Neural cell (in vitro differentiated cells): ENCODE measurements around the gene SLC4A3.

Source experiments
- POLR2AphosphoS5 ChIP-seq: IDR thresholded peaks from 2 replicates; pipeline ENCODE4 v1.6.1; 2012
- TAF1 ChIP-seq: IDR thresholded peaks from 2 replicates; pipeline ENCODE4 v1.6.1; 2012; ENCODE audit warnings: low read depth
- TF ChIP-seq, protein P1 (sequence below): IDR thresholded peaks from 2 replicates; pipeline ENCODE4 v1.6.1; 2012; ENCODE audit warnings: borderline replicate concordance
- TF ChIP-seq, protein P2 (sequence below): fragments of 450-650 bp; IDR thresholded peaks from 2 replicates; pipeline ENCODE4 v1.5.1; 2014; ENCODE audit warnings: antibody characterized with exemption, mild to moderate bottlenecking, moderate library complexity; ENCODE audit not compliant: poor library complexity, severe bottlenecking

DNA sequence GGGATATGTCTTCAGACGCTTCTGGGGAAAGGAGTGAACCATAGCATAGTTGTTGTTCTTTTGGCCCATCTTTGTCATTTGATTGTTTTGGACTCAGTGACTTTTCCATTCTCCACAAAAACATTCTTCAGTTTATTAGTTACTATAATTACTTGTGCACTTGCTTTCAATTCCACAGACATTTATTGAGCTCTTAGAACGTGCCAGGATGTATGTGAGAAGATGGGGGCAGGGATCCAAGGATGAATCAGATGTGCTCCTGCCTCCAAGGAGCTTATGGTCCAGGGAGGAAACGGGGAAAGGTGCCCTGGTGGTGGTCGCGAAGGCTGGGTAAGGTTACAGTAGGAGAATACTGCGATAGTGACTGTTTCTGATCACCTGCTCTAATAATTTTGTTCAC is 6.9 kb upstream of the SLC4A3 start:
- TF ChIP-seq POLR2AphosphoS5 (no peak), TAF1 (no peak)
- TF ChIP-seq, protein P1, sequence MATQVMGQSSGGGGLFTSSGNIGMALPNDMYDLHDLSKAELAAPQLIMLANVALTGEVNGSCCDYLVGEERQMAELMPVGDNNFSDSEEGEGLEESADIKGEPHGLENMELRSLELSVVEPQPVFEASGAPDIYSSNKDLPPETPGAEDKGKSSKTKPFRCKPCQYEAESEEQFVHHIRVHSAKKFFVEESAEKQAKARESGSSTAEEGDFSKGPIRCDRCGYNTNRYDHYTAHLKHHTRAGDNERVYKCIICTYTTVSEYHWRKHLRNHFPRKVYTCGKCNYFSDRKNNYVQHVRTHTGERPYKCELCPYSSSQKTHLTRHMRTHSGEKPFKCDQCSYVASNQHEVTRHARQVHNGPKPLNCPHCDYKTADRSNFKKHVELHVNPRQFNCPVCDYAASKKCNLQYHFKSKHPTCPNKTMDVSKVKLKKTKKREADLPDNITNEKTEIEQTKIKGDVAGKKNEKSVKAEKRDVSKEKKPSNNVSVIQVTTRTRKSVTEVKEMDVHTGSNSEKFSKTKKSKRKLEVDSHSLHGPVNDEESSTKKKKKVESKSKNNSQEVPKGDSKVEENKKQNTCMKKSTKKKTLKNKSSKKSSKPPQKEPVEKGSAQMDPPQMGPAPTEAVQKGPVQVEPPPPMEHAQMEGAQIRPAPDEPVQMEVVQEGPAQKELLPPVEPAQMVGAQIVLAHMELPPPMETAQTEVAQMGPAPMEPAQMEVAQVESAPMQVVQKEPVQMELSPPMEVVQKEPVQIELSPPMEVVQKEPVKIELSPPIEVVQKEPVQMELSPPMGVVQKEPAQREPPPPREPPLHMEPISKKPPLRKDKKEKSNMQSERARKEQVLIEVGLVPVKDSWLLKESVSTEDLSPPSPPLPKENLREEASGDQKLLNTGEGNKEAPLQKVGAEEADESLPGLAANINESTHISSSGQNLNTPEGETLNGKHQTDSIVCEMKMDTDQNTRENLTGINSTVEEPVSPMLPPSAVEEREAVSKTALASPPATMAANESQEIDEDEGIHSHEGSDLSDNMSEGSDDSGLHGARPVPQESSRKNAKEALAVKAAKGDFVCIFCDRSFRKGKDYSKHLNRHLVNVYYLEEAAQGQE = no peak
- TF ChIP-seq, protein P2, sequence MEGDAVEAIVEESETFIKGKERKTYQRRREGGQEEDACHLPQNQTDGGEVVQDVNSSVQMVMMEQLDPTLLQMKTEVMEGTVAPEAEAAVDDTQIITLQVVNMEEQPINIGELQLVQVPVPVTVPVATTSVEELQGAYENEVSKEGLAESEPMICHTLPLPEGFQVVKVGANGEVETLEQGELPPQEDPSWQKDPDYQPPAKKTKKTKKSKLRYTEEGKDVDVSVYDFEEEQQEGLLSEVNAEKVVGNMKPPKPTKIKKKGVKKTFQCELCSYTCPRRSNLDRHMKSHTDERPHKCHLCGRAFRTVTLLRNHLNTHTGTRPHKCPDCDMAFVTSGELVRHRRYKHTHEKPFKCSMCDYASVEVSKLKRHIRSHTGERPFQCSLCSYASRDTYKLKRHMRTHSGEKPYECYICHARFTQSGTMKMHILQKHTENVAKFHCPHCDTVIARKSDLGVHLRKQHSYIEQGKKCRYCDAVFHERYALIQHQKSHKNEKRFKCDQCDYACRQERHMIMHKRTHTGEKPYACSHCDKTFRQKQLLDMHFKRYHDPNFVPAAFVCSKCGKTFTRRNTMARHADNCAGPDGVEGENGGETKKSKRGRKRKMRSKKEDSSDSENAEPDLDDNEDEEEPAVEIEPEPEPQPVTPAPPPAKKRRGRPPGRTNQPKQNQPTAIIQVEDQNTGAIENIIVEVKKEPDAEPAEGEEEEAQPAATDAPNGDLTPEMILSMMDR = no peak
